COLO668 (cell line): Measurements from ENCODE around the gene MIER3.
"Not testable (repeated sequence)": the region's sequence is repeated elsewhere in the genome, so short reads cannot be mapped to it uniquely, and the experiment has no call there.

Experiments used
- DNase-seq: peaks from one replicate; lab custom pipeline; 2025; ENCODE audit not compliant: unreplicated experiment; lab: John Stamatoyannopoulos, UW

The MIER3 gene, protein sequence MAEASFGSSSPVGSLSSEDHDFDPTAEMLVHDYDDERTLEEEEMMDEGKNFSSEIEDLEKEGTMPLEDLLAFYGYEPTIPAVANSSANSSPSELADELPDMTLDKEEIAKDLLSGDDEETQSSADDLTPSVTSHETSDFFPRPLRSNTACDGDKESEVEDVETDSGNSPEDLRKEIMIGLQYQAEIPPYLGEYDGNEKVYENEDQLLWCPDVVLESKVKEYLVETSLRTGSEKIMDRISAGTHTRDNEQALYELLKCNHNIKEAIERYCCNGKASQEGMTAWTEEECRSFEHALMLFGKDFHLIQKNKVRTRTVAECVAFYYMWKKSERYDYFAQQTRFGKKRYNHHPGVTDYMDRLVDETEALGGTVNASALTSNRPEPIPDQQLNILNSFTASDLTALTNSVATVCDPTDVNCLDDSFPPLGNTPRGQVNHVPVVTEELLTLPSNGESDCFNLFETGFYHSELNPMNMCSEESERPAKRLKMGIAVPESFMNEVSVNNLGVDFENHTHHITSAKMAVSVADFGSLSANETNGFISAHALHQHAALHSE

GRCh38 chr5:56951946-56952691 is at the start of gene MIER3:
Gene MIER3 (minus strand): TSS chr5:56952123. CDS start chr5:56952102, 21 bp downstream.
- DNase-seq: peak; percentile 68

DNA sequence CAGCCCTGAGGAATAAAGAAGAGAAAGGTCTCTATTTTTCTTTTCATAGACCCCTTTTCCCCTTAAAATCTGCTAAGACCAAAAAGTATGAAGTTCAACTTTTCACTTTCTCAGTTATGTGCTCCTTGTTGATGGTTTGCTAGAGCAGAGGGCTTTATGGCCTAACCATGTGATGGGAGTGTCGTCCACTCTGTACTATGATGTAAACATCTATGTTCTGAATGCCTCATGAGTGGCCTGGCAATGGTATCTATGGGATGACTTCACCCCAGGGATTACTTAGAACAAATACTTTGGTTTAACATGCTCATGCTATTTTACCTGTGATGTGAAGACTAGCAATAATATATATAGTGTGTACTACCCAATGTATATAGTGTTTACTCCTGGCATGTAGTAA is 43.7 kb upstream of the MIER3 start:
- no peak for DNase-seq

GRCh38 chr5:56993241-56993640 is 41.3 kb upstream of the MIER3 start:
- no peak for DNase-seq

- no peak for DNase-seq
These were observed 37.8 kb upstream of the MIER3 start for GRCh38 chr5:56989676-56990075.

DNA sequence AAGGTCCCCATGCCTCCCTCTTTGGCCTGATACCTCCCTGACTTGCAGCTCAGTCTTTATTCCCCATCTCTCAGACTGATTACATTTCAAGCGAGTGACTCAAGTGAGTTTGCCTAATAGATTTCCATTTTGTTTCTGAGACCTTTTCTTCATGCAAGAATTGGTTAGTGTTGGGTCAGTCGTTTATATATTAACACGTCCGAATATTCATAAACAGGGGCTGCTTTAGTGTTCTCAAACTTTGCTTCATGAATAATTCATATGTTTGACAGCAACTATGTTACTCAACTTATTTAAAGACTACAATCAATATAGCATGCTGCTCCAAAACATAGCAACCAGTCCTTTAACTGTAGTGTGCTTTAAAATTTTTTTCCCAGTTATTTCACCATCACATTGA is 36.6 kb upstream of the MIER3 start:
- no peak for DNase-seq

DNA sequence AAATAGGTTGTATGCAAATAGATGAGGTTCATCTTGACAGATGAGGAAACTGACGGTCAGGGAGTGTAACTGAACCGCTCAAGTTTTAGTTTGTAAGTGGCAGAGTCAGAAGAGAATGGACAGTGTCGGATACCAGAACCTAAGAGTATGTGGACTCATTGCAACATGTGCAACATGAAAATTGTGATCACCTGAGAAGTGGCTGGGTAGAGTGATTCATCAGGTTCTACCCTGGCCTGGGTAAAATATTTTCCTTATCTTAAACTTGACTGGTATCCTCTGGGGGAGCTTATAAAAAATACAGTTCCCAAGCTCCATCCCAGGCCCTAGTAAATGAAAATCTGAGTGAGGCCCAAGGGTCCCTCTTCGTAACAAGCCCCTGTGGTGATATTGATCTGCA is 35.2 kb upstream of the MIER3 start:
- DNase-seq: no peak

- no peak for DNase-seq
These were observed 34.7 kb upstream of the MIER3 start for GRCh38 chr5:56986626-56986947.

GRCh38 chr5:56985936-56986625 is 34.2 kb upstream of the MIER3 start:
- no peak for DNase-seq

DNA sequence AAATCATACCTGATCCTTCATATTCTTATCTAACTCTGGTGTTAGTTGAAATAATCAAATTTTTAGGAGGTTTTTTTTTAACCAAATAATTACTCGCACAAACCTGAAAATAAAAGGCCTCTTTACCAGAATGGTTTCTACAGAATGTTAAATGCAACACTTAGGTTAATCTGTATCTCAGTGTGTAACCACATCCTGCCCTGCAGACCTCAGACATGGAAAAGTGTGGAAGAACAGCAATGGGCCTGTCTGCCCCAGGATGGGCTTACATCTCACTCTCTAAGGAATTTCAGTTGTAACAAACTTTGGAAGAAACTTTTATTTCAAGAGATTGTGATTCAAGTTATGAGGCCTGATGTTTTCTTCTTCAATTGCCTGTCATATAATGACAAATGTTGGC is 32.5 kb upstream of the MIER3 start:
- DNase-seq: no peak

GRCh38 chr5:56983593-56984361 is 31.9 kb upstream of the MIER3 start:
- no peak for DNase-seq

- no peak for DNase-seq
These were observed 29.8 kb upstream of the MIER3 start for GRCh38 chr5:56981548-56982315.

GRCh38 chr5:56979968-56980367 is 28.0 kb upstream of the MIER3 start:
- DNase-seq: no peak

DNA sequence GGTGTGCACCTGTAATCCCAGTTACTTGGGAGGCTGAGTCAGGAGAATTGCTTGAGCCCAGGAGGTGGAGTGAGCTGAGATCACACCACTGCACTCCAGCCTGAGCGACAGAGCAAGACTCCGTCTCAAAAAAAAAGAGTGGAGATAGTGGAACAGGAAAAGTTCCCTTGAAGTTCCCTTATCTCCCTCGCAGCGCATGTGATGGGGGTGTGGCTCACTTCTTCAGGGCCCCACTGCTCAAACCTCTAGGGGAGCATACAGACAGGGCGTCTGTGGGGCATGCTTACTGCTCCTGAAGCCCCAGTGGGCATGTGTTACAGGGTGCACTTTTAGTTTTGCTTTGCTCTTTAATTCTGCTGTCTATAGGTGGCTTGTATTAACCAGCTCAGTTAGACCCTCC is 27.6 kb upstream of the MIER3 start:
- not testable (repeated sequence) for DNase-seq

DNA sequence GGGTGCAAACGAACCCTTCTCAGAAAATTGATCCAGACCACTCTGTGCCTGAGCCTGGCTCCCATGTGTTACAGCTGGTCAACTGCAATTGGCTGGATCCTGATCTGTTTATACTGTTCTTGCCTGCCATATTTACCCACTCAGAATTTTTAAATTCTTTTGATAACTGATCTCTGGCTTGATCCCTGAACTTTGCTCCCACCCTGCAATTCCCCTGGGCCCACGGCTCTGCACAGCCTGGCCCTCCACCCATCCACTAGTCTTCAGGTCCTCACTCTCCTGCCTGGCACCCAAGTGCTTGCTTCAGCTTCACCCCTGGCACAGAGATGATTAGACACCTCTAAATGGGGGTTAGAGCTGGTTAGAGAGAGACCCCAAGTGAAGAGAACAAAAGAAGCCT is 25.9 kb upstream of the MIER3 start:
- DNase-seq: no peak

- no peak for DNase-seq
These were observed 25.1 kb upstream of the MIER3 start for GRCh38 chr5:56977021-56977420.

- no peak for DNase-seq
These were observed 22.3 kb upstream of the MIER3 start for GRCh38 chr5:56974241-56974640.

DNA sequence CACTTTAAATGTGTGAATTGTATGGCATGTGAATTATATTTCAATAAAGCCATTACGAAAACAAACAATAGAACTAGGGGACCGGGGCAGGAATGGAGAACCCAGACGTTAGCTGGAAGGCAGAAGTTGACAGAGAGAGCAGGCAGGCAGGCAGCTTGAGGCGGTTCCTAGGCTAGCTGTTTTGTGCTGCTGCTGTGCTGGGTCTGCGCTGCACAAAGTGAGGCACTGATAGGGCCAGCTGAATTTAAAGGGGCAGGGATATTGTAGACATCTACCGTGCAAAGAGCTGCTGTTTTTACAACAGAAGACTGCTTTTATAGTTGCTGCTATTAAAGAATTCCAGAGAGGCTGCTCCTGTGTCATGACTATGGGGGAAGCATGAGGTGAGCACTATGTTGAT is 21.6 kb upstream of the MIER3 start:
- no peak for DNase-seq

- no peak for DNase-seq
These were observed 19.4 kb upstream of the MIER3 start for GRCh38 chr5:56971275-56971674.

GRCh38 chr5:56964173-56964572 is 12.2 kb upstream of the MIER3 start:
- no peak for DNase-seq

GRCh38 chr5:56963246-56963645 is 11.3 kb upstream of the MIER3 start:
- DNase-seq: no peak
